HEK293 (cell line): ENCODE results near the gene GAST.
A peak's percentile ranks its signal among the peaks of the same experiment; 100 is the strongest.

Experiments
- FEZF1 ChIP-seq: fragments of 450-650 bp; formaldehyde crosslinking; IDR thresholded peaks from 2 replicates; pipeline ENCODE4 v1.5.1; 2016; ENCODE audit warnings: missing biosample characterization, missing genetic modification characterization
- GFI1B ChIP-seq: fragments of 450-650 bp; formaldehyde crosslinking; IDR thresholded peaks from 2 replicates; pipeline ENCODE4 v1.5.1; 2016; ENCODE audit warnings: missing biosample characterization, missing genetic modification characterization
- HIC1 ChIP-seq: fragments of 450-650 bp; formaldehyde crosslinking; IDR thresholded peaks from 2 replicates; pipeline ENCODE4 v1.5.1; 2016; ENCODE audit warnings: missing biosample characterization, missing genetic modification characterization
- HOXC10 ChIP-seq: sonication (generic); formaldehyde crosslinking; IDR thresholded peaks from 2 replicates; pipeline ENCODE4 v1.8.1; 2023; ENCODE audit warnings: mild to moderate bottlenecking, missing genetic modification reagents
- PRDM4 ChIP-seq: fragments of 450-650 bp; formaldehyde crosslinking; IDR thresholded peaks from 2 replicates; pipeline ENCODE4 v1.5.1; 2017; ENCODE audit warnings: missing biosample characterization, missing genetic modification characterization
- PRDM6 ChIP-seq: fragments of 450-650 bp; formaldehyde crosslinking; IDR thresholded peaks from 2 replicates; pipeline ENCODE4 v1.5.1; 2017; ENCODE audit warnings: missing biosample characterization, missing genetic modification characterization
- SALL2 ChIP-seq: fragments of 450-650 bp; formaldehyde crosslinking; IDR thresholded peaks from 2 replicates; pipeline ENCODE4 v1.5.0; 2017; ENCODE audit warnings: missing biosample characterization, mild to moderate bottlenecking, missing genetic modification characterization, borderline replicate concordance
- WT1 ChIP-seq: fragments of 450-650 bp; formaldehyde crosslinking; IDR thresholded peaks from 2 replicates; pipeline ENCODE4 v1.5.1; 2016; ENCODE audit warnings: missing biosample characterization, missing genetic modification characterization
- ZBTB48 ChIP-seq: fragments of 450-650 bp; formaldehyde crosslinking; IDR thresholded peaks from 2 replicates; pipeline ENCODE4 v1.5.1; 2016; ENCODE audit warnings: missing biosample characterization, missing genetic modification characterization
- ZFP69B ChIP-seq: fragments of 450-650 bp; formaldehyde crosslinking; IDR thresholded peaks from 2 replicates; pipeline ENCODE4 v1.5.1; 2016; ENCODE audit warnings: missing biosample characterization, missing genetic modification characterization
- ZNF10 ChIP-seq: fragments of 450-650 bp; formaldehyde crosslinking; IDR thresholded peaks from 2 replicates; pipeline ENCODE4 v1.5.1; 2017; ENCODE audit warnings: missing biosample characterization, missing genetic modification characterization
- ZNF133 ChIP-seq: fragments of 450-650 bp; formaldehyde crosslinking; IDR thresholded peaks from 2 replicates; pipeline ENCODE4 v1.5.1; 2016; ENCODE audit warnings: missing biosample characterization, missing genetic modification characterization
- ZNF169 ChIP-seq: fragments of 450-650 bp; formaldehyde crosslinking; IDR thresholded peaks from 2 replicates; pipeline ENCODE4 v1.5.1; 2016; ENCODE audit warnings: missing biosample characterization, missing genetic modification characterization
- ZNF239 ChIP-seq: fragments of 450-650 bp; formaldehyde crosslinking; IDR thresholded peaks from 2 replicates; pipeline ENCODE4 v1.5.1; 2016; ENCODE audit warnings: missing biosample characterization, missing genetic modification characterization
- ZNF280D ChIP-seq: fragments of 450-650 bp; formaldehyde crosslinking; IDR thresholded peaks from 2 replicates; pipeline ENCODE4 v1.5.1; 2016; ENCODE audit warnings: missing biosample characterization, missing genetic modification characterization
- ZNF324 ChIP-seq: fragments of 450-650 bp; formaldehyde crosslinking; IDR thresholded peaks from 2 replicates; pipeline ENCODE4 v1.5.1; 2016; ENCODE audit warnings: missing biosample characterization, missing genetic modification characterization
- ZNF366 ChIP-seq: fragments of 450-650 bp; formaldehyde crosslinking; conservative IDR thresholded peaks from 2 replicates; pipeline ENCODE4 v1.5.1; 2016; ENCODE audit warnings: missing biosample characterization, missing genetic modification characterization
- ZNF37A ChIP-seq: fragments of 450-650 bp; IDR thresholded peaks from 2 replicates; pipeline ENCODE4 v1.5.1; 2018; ENCODE audit warnings: missing biosample characterization, missing genetic modification characterization
- ZNF394 ChIP-seq: fragments of 450-650 bp; formaldehyde crosslinking; IDR thresholded peaks from 2 replicates; pipeline ENCODE4 v1.5.1; 2016; ENCODE audit warnings: missing biosample characterization, missing genetic modification characterization, mild to moderate bottlenecking, moderate library complexity, borderline replicate concordance
- ZNF398 ChIP-seq: fragments of 450-650 bp; formaldehyde crosslinking; IDR thresholded peaks from 2 replicates; pipeline ENCODE4 v1.5.1; 2017; ENCODE audit warnings: missing biosample characterization, missing genetic modification characterization
- ZNF501 ChIP-seq: fragments of 450-650 bp; formaldehyde crosslinking; IDR thresholded peaks from 2 replicates; pipeline ENCODE4 v1.5.1; 2016; ENCODE audit warnings: missing biosample characterization, missing genetic modification characterization
- ZNF544 ChIP-seq: fragments of 450-650 bp; formaldehyde crosslinking; IDR thresholded peaks from 2 replicates; pipeline ENCODE4 v1.5.0; 2017; ENCODE audit warnings: missing biosample characterization, missing genetic modification characterization
- ZNF560 ChIP-seq: fragments of 450-650 bp; formaldehyde crosslinking; IDR thresholded peaks from 2 replicates; pipeline ENCODE4 v1.5.1; 2017; ENCODE audit warnings: missing biosample characterization, missing genetic modification characterization, borderline replicate concordance
- ZNF621 ChIP-seq: fragments of 450-650 bp; formaldehyde crosslinking; IDR thresholded peaks from 2 replicates; pipeline ENCODE4 v1.5.1; 2017; ENCODE audit warnings: missing biosample characterization, missing genetic modification characterization
- ZNF677 ChIP-seq: fragments of 450-650 bp; IDR thresholded peaks from 2 replicates; pipeline ENCODE4 v1.5.0; 2018; ENCODE audit warnings: missing biosample characterization, mild to moderate bottlenecking, missing genetic modification characterization, moderate library complexity
- ZNF701 ChIP-seq: fragments of 450-650 bp; formaldehyde crosslinking; IDR thresholded peaks from 2 replicates; pipeline ENCODE4 v1.5.1; 2016; ENCODE audit warnings: missing biosample characterization, missing genetic modification characterization
- ZNF76 ChIP-seq: fragments of 450-650 bp; formaldehyde crosslinking; IDR thresholded peaks from 2 replicates; pipeline ENCODE4; 2016; ENCODE audit warnings: low read depth, missing biosample characterization, missing genetic modification characterization, borderline replicate concordance
- ZSCAN4 ChIP-seq: fragments of 450-650 bp; formaldehyde crosslinking; IDR thresholded peaks from 2 replicates; pipeline ENCODE4 v1.5.1; 2017; ENCODE audit warnings: missing biosample characterization, missing genetic modification characterization

GAST gene

GRCh38 chr17:41687828-41688640, 24.1 kb upstream of the GAST start (continued):
- no peak for TF ChIP-seq GFI1B (tag by site-specific recombination)
- no peak for TF ChIP-seq ZNF239
- no peak for TF ChIP-seq SALL2 (tag by site-specific recombination)
- TF ChIP-seq ZNF501 (tag by site-specific recombination): peak; percentile 57; the same call in 1 of the 2 replicates
- peak; percentile 14; the same call in 1 of the 2 replicates for TF ChIP-seq WT1
- no peak for TF ChIP-seq ZNF398
- TF ChIP-seq ZNF10 (tag by site-specific recombination): no peak
- TF ChIP-seq ZNF76: no peak
- no peak for TF ChIP-seq ZNF394 (tag by site-specific recombination)
- TF ChIP-seq ZFP69B: peak; percentile 62; the same call in 1 of the 2 replicates
- TF ChIP-seq ZNF366 (tag by site-specific recombination): no peak
- no peak for TF ChIP-seq ZNF560 (tag by site-specific recombination)
- no peak for TF ChIP-seq HIC1 (tag by site-specific recombination)
- TF ChIP-seq ZNF701 (tag by site-specific recombination): no peak
- TF ChIP-seq ZSCAN4 (tag by site-specific recombination): no peak
- TF ChIP-seq HOXC10 (CRISPR knock-in tag): no peak
- TF ChIP-seq ZNF280D (tag by site-specific recombination): no peak
- no peak for TF ChIP-seq PRDM6
- TF ChIP-seq ZNF37A (tag by site-specific recombination): no peak
- TF ChIP-seq ZNF544 (tag by site-specific recombination): no peak
- TF ChIP-seq ZNF169 (tag by site-specific recombination): no peak
- no peak for TF ChIP-seq ZBTB48 (tag by site-specific recombination)
- TF ChIP-seq ZNF133 (tag by site-specific recombination): no peak
- no peak for TF ChIP-seq ZNF324 (tag by site-specific recombination)
- no peak for TF ChIP-seq FEZF1 (tag by site-specific recombination)
- TF ChIP-seq ZNF677 (tag by site-specific recombination): no peak; the same call in 1 of the 2 replicates
- 0 out of 2 replicates have a peak, but pooled peaks have one; percentile 14 for TF ChIP-seq PRDM4 (tag by site-specific recombination)
- TF ChIP-seq ZNF621 (tag by site-specific recombination): no peak
